Brain microvascular endothelial cell (primary cell): ENCODE measurements around the gene SH3PXD2A.

ENCODE experiments used
- DNase-seq: peaks from one replicate; pipeline ENCODE4 v3.0.0-alpha.2; 2020
- H3K27ac ChIP-seq: fragments of 250-450 bp; sonication (Bioruptor Pico); 2 replicates; pipeline ENCODE4 v1.5.1; 2020; ENCODE audit warnings: mild to moderate bottlenecking, moderate library complexity
- H3K27me3 ChIP-seq: fragments of 250-450 bp; sonication (Bioruptor Pico); replicated peaks from 2 replicates; pipeline ENCODE4 v1.5.1; 2020; ENCODE audit warnings: mild to moderate bottlenecking
- H3K36me3 ChIP-seq: fragments of 250-450 bp; sonication (Bioruptor Pico); replicated peaks from 2 replicates; pipeline ENCODE4 v1.5.1; 2020; ENCODE audit warnings: mild to moderate bottlenecking
- H3K4me3 ChIP-seq: 2 replicates; pipeline ENCODE4 v1.5.1; 2011; ENCODE audit warnings: low read depth, mild to moderate bottlenecking, control low read depth, low read length, moderate library complexity
- in situ Hi-C: cut with HindIII; loops from 2 replicates; pipeline ENCODE4 v1.10.0; 2017; ENCODE audit warnings: low sequenced_read_pairs, low pct_ligation_motif_present
- TF ChIP-seq, protein P1 (sequence below): IDR thresholded peaks from 2 replicates; pipeline ENCODE4 v1.5.1; 2011; ENCODE audit warnings: low read depth, mild to moderate bottlenecking, moderate library complexity, low read length, control low read depth, inconsistent platforms; ENCODE audit errors: missing control alignments

The SH3PXD2A gene

DNA sequence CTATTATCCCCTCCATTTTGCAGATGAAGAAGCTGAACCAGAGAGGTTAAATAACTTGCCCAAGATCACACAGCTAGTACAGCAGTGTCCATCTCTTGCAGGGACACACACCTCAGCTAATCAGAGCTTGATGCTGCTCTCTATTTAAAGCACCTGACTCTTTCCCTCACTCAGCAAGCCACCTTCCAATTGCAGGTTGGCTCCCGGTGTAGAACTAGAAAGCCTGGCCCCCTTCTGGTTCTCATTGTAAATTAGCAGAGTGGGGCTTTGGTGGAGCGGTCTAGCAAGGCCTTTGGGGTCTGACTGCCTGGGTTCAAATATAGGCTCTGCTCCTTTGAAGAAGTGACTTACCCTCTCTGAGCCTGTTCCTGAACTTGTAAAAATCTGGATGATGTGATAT is 185.4 kb downstream of the SH3PXD2A start:
- Histone ChIP-seq H3K36me3 (no peaks in the 10 kb centered on the region), H3K27me3 (no peaks in the 10 kb centered on the region), H3K27ac (no peak overlapping the region), H3K4me3 (no peak overlapping the region)
- no peak for DNase-seq
- TF ChIP-seq, protein P1, sequence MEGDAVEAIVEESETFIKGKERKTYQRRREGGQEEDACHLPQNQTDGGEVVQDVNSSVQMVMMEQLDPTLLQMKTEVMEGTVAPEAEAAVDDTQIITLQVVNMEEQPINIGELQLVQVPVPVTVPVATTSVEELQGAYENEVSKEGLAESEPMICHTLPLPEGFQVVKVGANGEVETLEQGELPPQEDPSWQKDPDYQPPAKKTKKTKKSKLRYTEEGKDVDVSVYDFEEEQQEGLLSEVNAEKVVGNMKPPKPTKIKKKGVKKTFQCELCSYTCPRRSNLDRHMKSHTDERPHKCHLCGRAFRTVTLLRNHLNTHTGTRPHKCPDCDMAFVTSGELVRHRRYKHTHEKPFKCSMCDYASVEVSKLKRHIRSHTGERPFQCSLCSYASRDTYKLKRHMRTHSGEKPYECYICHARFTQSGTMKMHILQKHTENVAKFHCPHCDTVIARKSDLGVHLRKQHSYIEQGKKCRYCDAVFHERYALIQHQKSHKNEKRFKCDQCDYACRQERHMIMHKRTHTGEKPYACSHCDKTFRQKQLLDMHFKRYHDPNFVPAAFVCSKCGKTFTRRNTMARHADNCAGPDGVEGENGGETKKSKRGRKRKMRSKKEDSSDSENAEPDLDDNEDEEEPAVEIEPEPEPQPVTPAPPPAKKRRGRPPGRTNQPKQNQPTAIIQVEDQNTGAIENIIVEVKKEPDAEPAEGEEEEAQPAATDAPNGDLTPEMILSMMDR, result no peak
- in situ Hi-C loops, result no loop called here

DNA sequence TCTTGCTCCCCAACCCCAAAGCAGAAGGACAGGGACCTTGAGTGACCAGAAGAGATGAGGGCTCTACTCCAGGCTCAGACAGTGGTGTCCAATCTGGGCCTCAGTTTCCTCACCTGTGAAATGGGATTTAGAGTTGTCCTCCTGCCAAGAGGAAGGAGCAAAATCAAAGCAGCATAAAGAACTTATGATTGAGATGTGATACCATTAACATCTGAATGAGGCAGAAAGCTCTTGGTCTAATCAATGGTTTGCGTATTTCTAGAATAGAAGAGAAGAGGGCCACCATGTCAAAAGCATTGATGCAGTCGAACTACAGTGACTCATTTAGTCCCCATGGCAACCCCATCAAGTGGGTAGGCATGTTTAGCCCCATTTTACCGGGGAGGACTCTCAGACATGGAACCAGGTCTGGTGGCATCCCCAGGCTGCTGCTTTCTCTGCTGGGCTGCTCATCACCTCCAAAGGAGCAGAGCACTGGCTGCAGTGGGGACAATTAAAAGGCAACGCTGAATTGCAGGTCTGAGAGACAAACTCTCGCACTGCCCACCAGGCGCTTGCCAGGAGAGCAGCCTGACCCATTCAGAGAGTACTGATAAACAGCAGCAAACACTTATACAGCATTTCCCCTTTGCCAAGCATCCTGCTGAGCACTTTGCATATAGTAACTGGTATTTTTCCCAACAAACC is 186.0 kb downstream of the SH3PXD2A start:
- no peak overlapping the region for H3K4me3 ChIP-seq
- H3K27ac ChIP-seq, result peak overlapping the region; percentile 68
- TF ChIP-seq, protein P1, result no peak
- H3K36me3 ChIP-seq, result no peaks in the 10 kb centered on the region
- no peak for DNase-seq
- in situ Hi-C loops, result no loop called here
- no peaks in the 10 kb centered on the region for H3K27me3 ChIP-seq

DNA sequence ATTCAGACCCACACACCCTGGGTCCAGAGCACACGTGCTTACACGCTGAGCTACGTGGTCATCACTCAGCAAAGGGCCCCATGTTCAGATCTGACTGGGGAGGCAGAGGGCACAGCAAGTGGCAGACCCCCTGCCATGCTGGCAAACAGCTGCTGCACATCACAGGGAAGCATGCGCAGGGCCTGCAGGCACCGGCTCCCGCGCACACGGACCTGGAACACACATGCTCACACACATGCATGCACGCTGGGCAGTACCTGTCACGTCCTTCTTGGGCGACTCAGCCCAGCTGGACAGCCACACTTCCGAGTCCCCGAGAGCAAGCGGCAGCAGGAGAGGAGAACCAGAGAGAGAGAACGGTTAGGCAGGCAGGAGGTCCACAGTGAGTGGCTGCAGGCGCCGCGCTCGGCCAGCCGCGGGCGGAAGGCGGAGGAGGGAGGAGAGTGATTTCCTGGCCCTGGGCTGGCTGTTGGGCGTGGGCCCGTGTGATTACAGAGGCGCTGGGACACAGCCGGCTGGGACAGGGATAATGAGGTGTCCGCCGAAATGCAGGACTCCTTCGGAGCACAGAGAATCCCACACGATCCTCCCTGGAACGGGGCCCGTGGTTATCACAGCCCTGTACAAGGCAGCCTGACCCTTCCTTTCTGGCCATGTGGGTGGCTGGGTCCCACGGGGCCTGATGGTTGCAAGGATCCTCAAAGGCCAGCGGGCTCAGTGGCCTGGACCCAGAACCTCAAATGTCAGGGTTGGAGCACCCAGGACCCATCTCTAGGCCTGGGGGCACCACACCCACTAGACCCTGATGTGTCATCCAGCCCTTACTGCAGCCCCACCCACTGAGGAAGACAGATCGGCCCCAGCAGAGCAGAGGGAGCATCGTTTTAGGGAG is 186.8 kb downstream of the SH3PXD2A start:
- H3K36me3 ChIP-seq, result no peaks in the 10 kb centered on the region
- TF ChIP-seq, protein P1, result no peak
- peak overlapping the region; percentile 68 for H3K27ac ChIP-seq
- in situ Hi-C loops, result no loop called here
- no peaks in the 10 kb centered on the region for H3K27me3 ChIP-seq
- DNase-seq, result peak; percentile 47
- peak overlapping the region; percentile 35 for H3K4me3 ChIP-seq

DNA sequence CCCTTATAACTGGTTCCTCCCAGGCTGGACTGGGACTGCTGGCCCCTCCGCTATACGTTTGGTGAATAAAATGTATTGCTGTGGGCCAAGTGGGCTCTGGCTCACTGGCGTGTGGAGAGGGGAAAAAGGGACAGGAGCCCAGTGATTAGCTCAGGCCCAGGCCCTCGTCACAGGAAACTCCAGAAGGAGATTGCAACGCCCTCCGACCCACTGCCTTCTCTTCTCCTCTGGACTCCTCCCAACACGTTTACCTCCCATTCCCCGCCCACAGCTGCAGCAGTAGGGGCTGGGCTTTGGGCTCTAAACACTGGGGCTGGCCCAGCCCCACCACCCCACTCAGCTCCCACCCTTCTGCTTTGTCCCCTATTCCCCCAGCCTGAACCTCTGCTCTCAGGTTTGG is 188.0 kb downstream of the SH3PXD2A start:
- no peak for DNase-seq
- H3K4me3 ChIP-seq, result no peak overlapping the region
- H3K36me3 ChIP-seq, result no peaks in the 10 kb centered on the region
- in situ Hi-C loops, result no loop called here
- TF ChIP-seq, protein P1, result no peak
- H3K27me3 ChIP-seq, result no peaks in the 10 kb centered on the region
- no peak overlapping the region for H3K27ac ChIP-seq

DNA sequence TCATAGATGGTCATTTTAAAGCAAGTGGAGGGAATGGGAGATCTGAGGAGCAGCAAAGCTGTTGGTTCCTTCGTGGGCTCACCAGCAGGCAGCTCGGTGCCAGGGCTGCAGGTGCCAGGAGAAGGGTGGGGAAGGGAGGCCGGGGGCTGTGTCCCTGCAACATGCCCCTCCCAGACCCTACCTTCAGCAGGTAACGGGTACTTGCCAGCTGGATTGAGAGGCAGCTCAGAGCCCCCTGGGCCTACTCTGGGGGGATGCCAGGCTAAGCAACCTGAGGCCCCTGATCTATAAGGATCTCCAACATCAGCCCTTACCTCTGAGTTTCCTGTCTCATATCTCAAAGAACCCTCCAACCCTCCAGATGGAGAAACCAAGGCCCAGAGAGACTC is 188.6 kb downstream of the SH3PXD2A start:
- no peaks in the 10 kb centered on the region for H3K27me3 ChIP-seq
- TF ChIP-seq, protein P1, result no peak
- in situ Hi-C loops, result no loop called here
- DNase-seq, result no peak
- no peaks in the 10 kb centered on the region for H3K36me3 ChIP-seq
- no peak overlapping the region for H3K27ac ChIP-seq
- H3K4me3 ChIP-seq, result no peak overlapping the region
